Ovary (tissue), 3 donors: Measurements from ENCODE around the gene GALNT4.

ENCODE experiments used
- POLR2A ChIP-seq: fragments of 450-650 bp; IDR thresholded peaks from one replicate; pipeline ENCODE4 v1.6.1; 2017; ENCODE audit warnings: antibody characterized with exemption, mild to moderate bottlenecking, moderate library complexity
- TF ChIP-seq, protein P1 (sequence below), 3 donors: fragments of 450-650 bp in 2 of 3; fragments of 200-600 bp in 1 of 3; IDR thresholded peaks; one replicate each; pipeline versions ENCODE4 v1.5.1 to v1.8.0; 2016 to 2022; ENCODE audit warnings: antibody characterized with exemption in 3 of 3, mild to moderate bottlenecking in 1 of 3
- donor health status: DM: no; HTN: no; CAD: no.

DNA sequence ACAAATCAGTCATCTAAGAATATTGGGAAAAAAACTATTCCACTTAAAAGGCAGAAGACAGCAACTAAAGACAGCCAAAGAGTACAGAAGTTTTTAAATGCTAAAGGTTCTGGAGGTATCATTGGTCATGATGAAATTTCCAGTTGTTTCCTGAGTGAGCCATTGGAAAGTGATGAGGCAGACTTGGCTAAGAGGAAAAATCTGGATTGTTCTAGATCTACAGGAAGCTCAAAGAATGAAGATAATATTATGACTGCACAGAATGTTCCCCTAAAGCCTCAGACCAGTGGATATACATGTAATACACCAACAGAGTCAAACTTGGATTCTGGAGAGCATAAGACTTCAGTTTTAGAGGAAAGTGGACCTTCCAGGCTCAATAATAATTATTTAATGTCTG lies 22.8 kb downstream of the GALNT4 start:
- no peak for TF ChIP-seq POLR2A
- TF ChIP-seq, protein P1, sequence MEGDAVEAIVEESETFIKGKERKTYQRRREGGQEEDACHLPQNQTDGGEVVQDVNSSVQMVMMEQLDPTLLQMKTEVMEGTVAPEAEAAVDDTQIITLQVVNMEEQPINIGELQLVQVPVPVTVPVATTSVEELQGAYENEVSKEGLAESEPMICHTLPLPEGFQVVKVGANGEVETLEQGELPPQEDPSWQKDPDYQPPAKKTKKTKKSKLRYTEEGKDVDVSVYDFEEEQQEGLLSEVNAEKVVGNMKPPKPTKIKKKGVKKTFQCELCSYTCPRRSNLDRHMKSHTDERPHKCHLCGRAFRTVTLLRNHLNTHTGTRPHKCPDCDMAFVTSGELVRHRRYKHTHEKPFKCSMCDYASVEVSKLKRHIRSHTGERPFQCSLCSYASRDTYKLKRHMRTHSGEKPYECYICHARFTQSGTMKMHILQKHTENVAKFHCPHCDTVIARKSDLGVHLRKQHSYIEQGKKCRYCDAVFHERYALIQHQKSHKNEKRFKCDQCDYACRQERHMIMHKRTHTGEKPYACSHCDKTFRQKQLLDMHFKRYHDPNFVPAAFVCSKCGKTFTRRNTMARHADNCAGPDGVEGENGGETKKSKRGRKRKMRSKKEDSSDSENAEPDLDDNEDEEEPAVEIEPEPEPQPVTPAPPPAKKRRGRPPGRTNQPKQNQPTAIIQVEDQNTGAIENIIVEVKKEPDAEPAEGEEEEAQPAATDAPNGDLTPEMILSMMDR (IDR thresholded peaks at IDR 0.05): no peak
